ENCODE results near the gene SHLD1. TPM values are rescaled to one million over a fixed set of nuclear protein-coding genes. Genes with fewer than 3 reads are reported as not detected.

Gene SHLD1
- total RNA-seq, 1 experiment from 2014 or later: 5.9 TPM

- H2AFZ ChIP-seq: no peak overlapping the region
- no peak overlapping the region for H3K4me2 ChIP-seq
- no peaks in the 10 kb centered on the region for H3K27me3 ChIP-seq (ENCODE audit: insufficient read depth, low read depth)
- POLR2A ChIA-PET (ENCODE audit: unreplicated experiment): no interaction called here
- H4K20me1 ChIP-seq (ENCODE audit: insufficient read depth): no peaks in the 10 kb centered on the region
- peaks cover 9% of the 10 kb centered on the region for H3F3A ChIP-seq (ENCODE audit: insufficient read depth, low read depth)
- no TSS peak for BruUV-seq (replicated peaks)
- H3K4me3 ChIP-seq: no peak overlapping the region
- H3K9me2 ChIP-seq (ENCODE audit: insufficient read depth): no peaks in the 10 kb centered on the region
- no peaks in the 10 kb centered on the region for H3K79me2 ChIP-seq (ENCODE audit: low read depth)
- peaks cover 15% of the 10 kb centered on the region for H3K4me1 ChIP-seq (replicated peaks; ENCODE audit: insufficient read depth)
- CTCF ChIA-PET: no interaction called here
- H3K36me3 ChIP-seq (ENCODE audit: low read depth): no peaks in the 10 kb centered on the region
- DNase-seq: no peak
- no peak overlapping the region for H3K27ac ChIP-seq
- H3K9me3 ChIP-seq (ENCODE audit: insufficient read depth, low read depth): no peaks in the 10 kb centered on the region
- intact Hi-C loops (cut with micrococcal nuclease; ENCODE audit: unreplicated experiment): no loop called here
- TF ChIP-seq CTCF (conservative IDR thresholded peaks at IDR 0.05) (no peak), EZH2 (IDR thresholded peaks at IDR 0.05; ENCODE audit: low read depth) (no peak)
These were observed 20.1 kb upstream of the SHLD1 start for GRCh38 chr20:5730131-5730530.

- H3K79me2 ChIP-seq (ENCODE audit: low read depth): no peaks in the 10 kb centered on the region
- H3K9me2 ChIP-seq (ENCODE audit: insufficient read depth): no peaks in the 10 kb centered on the region
- H3K27me3 ChIP-seq (ENCODE audit: insufficient read depth, low read depth): no peaks in the 10 kb centered on the region
- intact Hi-C loops (cut with micrococcal nuclease; ENCODE audit: unreplicated experiment): no loop called here
- no peak for DNase-seq
- no peak overlapping the region for H3K4me3 ChIP-seq
- peaks cover 5% of the 10 kb centered on the region for H3F3A ChIP-seq (ENCODE audit: insufficient read depth, low read depth)
- H3K4me2 ChIP-seq: no peak overlapping the region
- no peak overlapping the region for H3K27ac ChIP-seq
- TF ChIP-seq EZH2 (IDR thresholded peaks at IDR 0.05; ENCODE audit: low read depth): no peak
- no peak for TF ChIP-seq CTCF (conservative IDR thresholded peaks at IDR 0.05)
- H4K20me1 ChIP-seq (ENCODE audit: insufficient read depth): no peaks in the 10 kb centered on the region
- no peaks in the 10 kb centered on the region for H3K9me3 ChIP-seq (ENCODE audit: insufficient read depth, low read depth)
- peaks cover 8% of the 10 kb centered on the region for H3K4me1 ChIP-seq (replicated peaks; ENCODE audit: insufficient read depth)
- H3K36me3 ChIP-seq (ENCODE audit: low read depth): no peaks in the 10 kb centered on the region
- POLR2A ChIA-PET (ENCODE audit: unreplicated experiment): interaction anchor here (0.5 kb wide), 1 partner anchor 17 kb away, joined by 5 read pairs; no protein-coding TSS in a partner anchor
- CTCF ChIA-PET: no interaction called here
- H2AFZ ChIP-seq: no peak overlapping the region
- BruUV-seq (replicated peaks): no TSS peak
These were observed 18.3 kb upstream of the SHLD1 start for GRCh38 chr20:5731753-5732366.

- Histone ChIP-seq H3K4me3 (no peak overlapping the region), H3K9me2 (ENCODE audit: insufficient read depth) (no peaks in the 10 kb centered on the region), H2AFZ (no peak overlapping the region), H3F3A (ENCODE audit: insufficient read depth, low read depth) (no peaks in the 10 kb centered on the region), H3K4me2 (no peak overlapping the region), H4K20me1 (ENCODE audit: insufficient read depth) (no peaks in the 10 kb centered on the region), H3K9me3 (ENCODE audit: insufficient read depth, low read depth) (no peaks in the 10 kb centered on the region), H3K79me2 (ENCODE audit: low read depth) (no peaks in the 10 kb centered on the region), H3K4me1 (replicated peaks; ENCODE audit: insufficient read depth) (peaks cover 6% of the 10 kb centered on the region; the same call in 1 of the 2 replicates), H3K36me3 (ENCODE audit: low read depth) (no peaks in the 10 kb centered on the region), H3K27ac (no peak overlapping the region), H3K27me3 (ENCODE audit: insufficient read depth, low read depth) (no peaks in the 10 kb centered on the region)
- DNase-seq: no peak
- CTCF ChIA-PET: interaction anchor here (0.6 kb wide), 1 partner anchor 16 kb away, joined by 13 read pairs; no protein-coding TSS in a partner anchor
- POLR2A ChIA-PET (ENCODE audit: unreplicated experiment): no interaction called here
- no TSS peak for BruUV-seq (replicated peaks)
- TF ChIP-seq EZH2 (IDR thresholded peaks at IDR 0.05; ENCODE audit: low read depth): no peak
- TF ChIP-seq CTCF (conservative IDR thresholded peaks at IDR 0.05): no peak
- intact Hi-C loops (cut with micrococcal nuclease; ENCODE audit: unreplicated experiment): no loop called here
These were observed 15.6 kb upstream of the SHLD1 start for GRCh38 chr20:5734602-5735001.

All from PC-9 (cell line).